ENCODE results near the gene TNFRSF14. TPM values are rescaled to one million over a fixed set of nuclear protein-coding genes. Genes with fewer than 3 reads are reported as not detected.

TNFRSF14 gene
- total RNA-seq, 1 experiment from 2014 or later, result 24.4 TPM

DNA sequence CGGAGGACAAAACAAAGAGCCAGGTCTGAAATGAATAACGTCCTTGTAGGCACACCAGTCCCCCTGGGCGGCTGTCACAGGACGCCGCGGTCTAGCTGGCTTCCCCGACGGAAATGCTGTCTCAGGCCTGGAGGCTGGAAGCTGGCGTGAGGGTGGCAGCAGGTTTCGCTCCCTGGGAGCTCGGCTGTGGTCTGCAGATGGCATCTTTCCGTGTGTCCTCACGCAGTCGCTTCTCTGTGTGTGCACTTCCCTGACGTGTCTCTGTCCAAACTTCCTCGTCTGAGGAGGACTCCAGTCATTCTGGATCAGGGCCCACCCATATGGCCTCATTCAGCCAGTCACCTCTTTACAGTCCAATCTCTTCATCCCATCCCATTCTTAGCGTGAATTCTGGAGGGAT, 14.2 kb downstream of the TNFRSF14 start:
- CTCF ChIA-PET, result no interaction called here
- H3K27ac Mint-ChIP-seq (ENCODE audit: unreplicated experiment), result no peak overlapping the region

DNA sequence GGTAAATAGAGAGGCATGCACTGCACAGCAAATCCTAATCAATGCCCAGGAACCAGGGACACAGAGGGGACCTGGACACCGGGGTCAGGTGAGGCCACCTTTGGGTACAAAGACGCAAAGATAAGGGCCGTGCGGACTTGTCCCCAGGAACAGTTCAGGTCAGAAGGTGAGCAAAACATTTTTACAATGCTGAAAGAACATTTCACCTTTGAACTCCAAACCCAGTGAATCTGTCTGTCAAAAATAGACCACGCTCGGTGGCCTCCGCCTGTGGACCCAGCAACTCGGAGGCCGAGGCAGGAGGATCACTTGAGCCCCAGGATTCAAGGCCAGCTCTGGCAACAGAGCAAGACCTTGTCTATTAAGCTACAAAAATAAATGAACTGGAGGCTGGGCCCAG, 15.2 kb downstream of the TNFRSF14 start:
- Mint-ChIP-seq H3K4me3 (ENCODE audit: low read depth, unreplicated experiment) (no peak overlapping the region), H3K27me3 (ENCODE audit: unreplicated experiment) (no peaks in the 10 kb centered on the region), H3K27ac (ENCODE audit: unreplicated experiment) (no peak overlapping the region), H3K36me3 (ENCODE audit: insufficient read depth, unreplicated experiment) (peaks cover 18% of the 10 kb centered on the region), H3K4me1 (ENCODE audit: low read depth, unreplicated experiment) (peaks cover 1% of the 10 kb centered on the region), H3K9me3 (ENCODE audit: low read depth, unreplicated experiment) (peaks cover 8% of the 10 kb centered on the region)
- TF ChIP-seq CTCF (IDR thresholded peaks at IDR 0.05; ENCODE audit: unreplicated experiment), result no peak
- BruUV-seq (replicated peaks), result no TSS peak
- CTCF ChIA-PET, result interaction anchor here (0.6 kb wide), 1 partner anchor 33 kb away, joined by 3 read pairs; no protein-coding TSS in a partner anchor
- no peak for DNase-seq
- intact Hi-C loops (cut with micrococcal nuclease; ENCODE audit: unreplicated experiment), result no loop called here

More for the DNA sequence above, 14.2 kb downstream of the TNFRSF14 start:
- Mint-ChIP-seq H3K4me1 (ENCODE audit: low read depth, unreplicated experiment) (peaks cover 10% of the 10 kb centered on the region), H3K4me3 (ENCODE audit: low read depth, unreplicated experiment) (no peak overlapping the region), H3K9me3 (ENCODE audit: low read depth, unreplicated experiment) (peaks cover 8% of the 10 kb centered on the region), H3K36me3 (ENCODE audit: insufficient read depth, unreplicated experiment) (peaks cover 18% of the 10 kb centered on the region), H3K27me3 (ENCODE audit: unreplicated experiment) (no peaks in the 10 kb centered on the region)
- no TSS peak for BruUV-seq (replicated peaks)
- TF ChIP-seq CTCF (IDR thresholded peaks at IDR 0.05; ENCODE audit: unreplicated experiment), result no peak
- DNase-seq, result no peak
- intact Hi-C loops (cut with micrococcal nuclease; ENCODE audit: unreplicated experiment), result no loop called here

GRCh38 chr1:2573250-2573920, 17.2 kb downstream of the TNFRSF14 start:
- Mint-ChIP-seq H3K9me3 (ENCODE audit: low read depth, unreplicated experiment) (peaks cover 8% of the 10 kb centered on the region), H3K36me3 (ENCODE audit: insufficient read depth, unreplicated experiment) (peaks cover 22% of the 10 kb centered on the region), H3K27ac (ENCODE audit: unreplicated experiment) (peak overlapping the region; percentile 58), H3K27me3 (ENCODE audit: unreplicated experiment) (no peaks in the 10 kb centered on the region), H3K4me1 (ENCODE audit: low read depth, unreplicated experiment) (peaks cover 1% of the 10 kb centered on the region), H3K4me3 (ENCODE audit: low read depth, unreplicated experiment) (no peak overlapping the region)
- DNase-seq, result no peak
- TF ChIP-seq CTCF (IDR thresholded peaks at IDR 0.05; ENCODE audit: unreplicated experiment), result no peak
- no TSS peak for BruUV-seq (replicated peaks)
- intact Hi-C loops (cut with micrococcal nuclease; ENCODE audit: unreplicated experiment), result no loop called here
- CTCF ChIA-PET, result no interaction called here

GRCh38 chr1:2574350-2574749, 18.2 kb downstream of the TNFRSF14 start:
- Mint-ChIP-seq H3K36me3 (ENCODE audit: insufficient read depth, unreplicated experiment) (peaks cover 23% of the 10 kb centered on the region), H3K9me3 (ENCODE audit: low read depth, unreplicated experiment) (peaks cover 8% of the 10 kb centered on the region), H3K27me3 (ENCODE audit: unreplicated experiment) (no peaks in the 10 kb centered on the region), H3K4me1 (ENCODE audit: low read depth, unreplicated experiment) (peaks cover 10% of the 10 kb centered on the region), H3K27ac (ENCODE audit: unreplicated experiment) (peak overlapping the region; percentile 2), H3K4me3 (ENCODE audit: low read depth, unreplicated experiment) (no peak overlapping the region)
- no TSS peak for BruUV-seq (replicated peaks)
- TF ChIP-seq CTCF (IDR thresholded peaks at IDR 0.05; ENCODE audit: unreplicated experiment), result no peak
- intact Hi-C loops (cut with micrococcal nuclease; ENCODE audit: unreplicated experiment), result no loop called here
- DNase-seq, result no peak
- CTCF ChIA-PET, result interaction anchor here (1.2 kb wide), 1 partner anchor 18 kb away, joined by 5 read pairs; the partner anchor contains the start of gene TNFRSF14

All from Calu3 (cell line).